NCI-H524 treated with DMSO at 0.1 percent for 48 hours (cell line): ENCODE data around the gene GEMIN2.
"Not testable (repeated sequence)": the region's sequence is repeated elsewhere in the genome, so short reads cannot be mapped to it uniquely, and the experiment has no call there.

ENCODE experiments used
- DNase-seq: peaks from one replicate; lab custom pipeline; 2025; lab: John Stamatoyannopoulos, UW

Gene GEMIN2

GRCh38 chr14:39177168-39177545 lies 63.0 kb downstream of the GEMIN2 start:
- no peak for DNase-seq

DNA sequence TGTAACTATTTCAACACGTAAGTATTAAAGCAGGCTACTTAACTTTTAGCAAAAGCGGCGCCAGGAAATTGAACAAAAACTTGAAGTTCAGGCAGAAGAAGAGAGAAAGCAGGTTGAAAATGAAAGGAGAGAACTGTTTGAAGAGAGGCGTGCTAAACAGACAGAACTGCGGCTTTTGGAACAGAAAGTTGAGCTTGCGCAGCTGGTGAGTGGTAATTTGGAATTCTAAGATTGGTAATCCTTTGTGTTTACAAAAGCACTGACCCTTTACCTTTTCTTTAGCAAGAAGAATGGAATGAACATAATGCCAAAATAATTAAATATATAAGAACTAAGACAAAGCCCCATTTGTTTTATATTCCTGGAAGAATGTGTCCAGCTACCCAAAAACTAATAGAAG lies 64.9 kb downstream of the GEMIN2 start:
- DNase-seq, result no peak

DNA sequence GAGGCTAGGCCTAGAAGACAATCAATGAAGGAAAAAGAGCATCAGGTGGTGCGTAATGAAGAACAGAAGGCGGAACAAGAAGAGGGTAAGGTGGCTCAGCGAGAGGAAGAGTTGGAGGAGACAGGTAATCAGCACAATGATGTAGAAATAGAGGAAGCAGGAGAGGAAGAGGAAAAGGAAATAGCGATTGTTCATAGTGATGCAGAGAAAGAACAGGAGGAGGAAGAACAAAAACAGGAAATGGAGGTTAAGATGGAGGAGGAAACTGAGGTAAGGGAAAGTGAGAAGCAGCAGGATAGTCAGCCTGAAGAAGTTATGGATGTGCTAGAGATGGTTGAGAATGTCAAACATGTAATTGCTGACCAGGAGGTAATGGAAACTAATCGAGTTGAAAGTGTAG lies 66.4 kb downstream of the GEMIN2 start:
- DNase-seq, result no peak

DNA sequence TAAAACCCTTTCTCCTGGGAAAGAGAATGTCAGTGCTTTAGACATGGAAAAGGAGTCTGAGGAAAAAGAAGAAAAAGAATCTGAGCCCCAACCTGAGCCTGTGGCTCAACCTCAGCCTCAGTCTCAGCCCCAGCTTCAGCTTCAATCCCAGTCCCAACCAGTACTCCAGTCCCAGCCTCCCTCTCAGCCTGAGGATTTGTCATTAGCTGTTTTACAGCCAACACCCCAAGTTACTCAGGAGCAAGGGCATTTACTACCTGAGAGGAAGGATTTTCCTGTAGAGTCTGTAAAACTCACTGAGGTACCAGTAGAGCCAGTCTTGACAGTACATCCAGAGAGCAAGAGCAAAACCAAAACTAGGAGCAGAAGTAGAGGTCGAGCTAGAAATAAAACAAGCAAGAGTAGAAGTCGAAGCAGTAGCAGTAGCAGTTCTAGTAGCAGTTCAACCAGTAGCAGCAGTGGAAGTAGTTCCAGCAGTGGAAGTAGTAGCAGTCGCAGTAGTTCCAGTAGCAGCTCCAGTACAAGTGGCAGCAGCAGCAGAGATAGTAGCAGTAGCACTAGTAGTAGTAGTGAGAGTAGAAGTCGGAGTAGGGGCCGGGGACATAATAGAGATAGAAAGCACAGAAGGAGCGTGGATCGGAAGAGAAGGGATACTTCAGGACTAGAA lies 67.0 kb downstream of the GEMIN2 start:
- DNase-seq, result no peak

- DNase-seq, result no peak
Measured at GRCh38 chr14:39181693-39182047, 67.5 kb downstream of the GEMIN2 start.

DNA sequence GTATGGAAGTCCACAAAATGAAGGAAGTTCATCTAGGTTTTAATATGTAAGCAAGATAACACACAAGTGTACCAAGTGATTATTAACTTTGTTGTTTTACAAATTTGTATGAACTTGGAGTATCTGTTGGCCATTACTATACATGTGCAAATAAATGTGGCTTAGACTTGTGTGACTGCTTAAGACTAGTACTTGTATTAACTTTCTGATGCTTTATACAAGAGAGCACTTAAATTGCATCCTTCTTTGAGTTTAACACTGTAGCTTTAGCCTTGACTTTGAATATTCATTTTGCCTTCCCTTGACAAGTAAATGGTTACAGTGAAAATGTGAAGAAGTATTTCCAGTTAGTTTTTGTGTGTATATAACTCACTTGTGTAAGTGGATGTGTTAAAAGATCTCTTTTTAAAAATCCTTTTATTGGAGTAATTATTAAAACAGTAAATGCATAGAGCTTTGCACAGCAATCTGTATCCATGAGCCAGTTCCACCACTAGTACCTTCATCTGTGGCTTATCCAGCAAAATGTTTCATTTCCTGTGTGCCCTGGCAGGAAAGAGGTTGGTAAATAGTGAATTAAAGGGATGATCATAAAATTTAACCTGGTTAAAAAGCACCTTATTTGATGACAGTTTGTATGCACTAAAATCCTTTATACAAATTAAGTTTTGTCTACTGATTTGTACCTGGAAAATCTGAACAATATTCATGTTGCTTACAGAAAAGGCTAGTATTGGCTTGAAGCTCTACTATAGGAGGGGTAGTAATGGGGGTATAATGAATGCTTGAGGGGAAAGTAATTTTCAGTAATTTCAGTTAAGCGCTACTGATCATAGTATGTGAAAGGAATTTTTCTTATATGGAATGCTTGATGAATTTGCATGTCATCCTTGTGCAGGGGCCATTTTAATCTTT lies 68.9 kb downstream of the GEMIN2 start:
- DNase-seq, result no peak

DNA sequence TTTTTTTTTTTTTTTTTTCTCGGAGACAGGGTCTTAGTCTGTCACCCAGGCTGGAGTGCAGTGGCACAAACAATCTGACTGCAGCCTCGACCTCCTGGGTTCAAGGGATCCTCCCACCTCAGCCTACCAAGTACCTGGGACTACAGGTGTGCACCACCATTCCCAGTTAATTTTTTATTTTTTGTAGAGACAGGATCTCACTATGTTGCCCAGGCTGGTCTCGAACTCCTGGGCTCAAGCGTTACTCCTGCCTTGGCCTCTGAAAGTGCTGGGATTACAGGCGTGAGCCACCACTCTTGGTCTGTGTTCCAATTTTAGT lies 69.5 kb downstream of the GEMIN2 start:
- DNase-seq, result not testable (repeated sequence)

DNA sequence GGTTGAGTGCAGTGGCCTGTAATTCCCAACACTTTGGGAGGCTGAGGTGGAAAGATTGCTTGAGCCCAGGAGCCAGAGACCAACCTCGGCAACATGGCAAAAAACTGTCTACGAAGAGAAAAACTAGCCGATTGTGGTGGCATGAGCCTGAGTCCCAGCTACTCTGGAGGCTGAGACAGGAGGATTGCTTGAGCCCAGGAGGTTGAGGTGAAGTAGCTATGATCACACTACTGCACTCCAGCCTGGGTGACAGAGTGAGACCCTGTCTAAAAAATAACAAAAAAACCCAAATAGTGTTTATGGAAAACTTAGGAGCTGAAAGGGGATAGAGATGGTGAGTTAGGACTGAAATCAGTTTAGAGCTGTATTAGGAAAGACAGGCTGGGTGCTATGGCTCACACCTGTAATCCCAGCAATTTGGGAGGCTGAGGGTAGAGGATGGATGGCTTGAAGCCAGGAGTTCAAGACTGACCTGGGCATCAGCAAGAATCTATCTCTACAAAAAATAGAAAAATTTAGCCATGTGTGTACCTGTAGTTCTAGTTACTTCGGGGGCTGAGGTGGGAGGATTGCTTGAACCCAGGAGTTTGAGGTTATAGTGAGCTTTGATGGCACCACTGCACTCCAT lies 70.6 kb downstream of the GEMIN2 start:
- no peak for DNase-seq

GRCh38 chr14:39185256-39186049 lies 71.3 kb downstream of the GEMIN2 start:
- no peak for DNase-seq
